NT2/D1 (cell line): ENCODE measurements around the gene LSM12.

Source experiments
- DNase-seq: peaks from one replicate; pipeline ENCODE4 v3.0.0-alpha.2; 2011; ENCODE audit warnings: low read depth, low spot score
- H3K27me3 ChIP-seq: 2 replicates; pipeline ENCODE4 v1.6.0; 2011; ENCODE audit warnings: mild to moderate bottlenecking; ENCODE audit not compliant: insufficient read length, insufficient read depth
- H3K36me3 ChIP-seq: 2 replicates; pipeline ENCODE4 v1.6.1; 2011; ENCODE audit warnings: mild to moderate bottlenecking, low read length, mixed read lengths; ENCODE audit not compliant: insufficient read depth, insufficient read length
- H3K4me1 ChIP-seq: 2 replicates; pipeline ENCODE4 v1.5.1; 2011; ENCODE audit not compliant: insufficient read depth, insufficient read length
- H3K4me3 ChIP-seq: 2 replicates; pipeline ENCODE4 v1.5.1; 2011; ENCODE audit warnings: low read depth; ENCODE audit not compliant: insufficient read length
- H3K9ac ChIP-seq: 2 replicates; pipeline ENCODE4 v1.6.0; 2011; ENCODE audit warnings: low read depth; ENCODE audit not compliant: insufficient read length
- H3K9me3 ChIP-seq: 2 replicates; pipeline ENCODE4 v1.5.1; 2011; ENCODE audit warnings: mild to moderate bottlenecking, low read length; ENCODE audit not compliant: insufficient read depth
- SUZ12 ChIP-seq: IDR thresholded peaks from 2 replicates; pipeline ENCODE4 v1.6.1; 2011; ENCODE audit not compliant: insufficient read length, insufficient read depth; ENCODE audit errors: extremely low read depth
- YY1 ChIP-seq: IDR thresholded peaks from 2 replicates; pipeline ENCODE4 v1.6.1; 2011; ENCODE audit not compliant: insufficient read length, insufficient read depth
- ZNF274 ChIP-seq: IDR thresholded peaks from 2 replicates; pipeline ENCODE4 v1.6.1; 2011; ENCODE audit warnings: mild to moderate bottlenecking, low read depth, low read length

The LSM12 gene

DNA sequence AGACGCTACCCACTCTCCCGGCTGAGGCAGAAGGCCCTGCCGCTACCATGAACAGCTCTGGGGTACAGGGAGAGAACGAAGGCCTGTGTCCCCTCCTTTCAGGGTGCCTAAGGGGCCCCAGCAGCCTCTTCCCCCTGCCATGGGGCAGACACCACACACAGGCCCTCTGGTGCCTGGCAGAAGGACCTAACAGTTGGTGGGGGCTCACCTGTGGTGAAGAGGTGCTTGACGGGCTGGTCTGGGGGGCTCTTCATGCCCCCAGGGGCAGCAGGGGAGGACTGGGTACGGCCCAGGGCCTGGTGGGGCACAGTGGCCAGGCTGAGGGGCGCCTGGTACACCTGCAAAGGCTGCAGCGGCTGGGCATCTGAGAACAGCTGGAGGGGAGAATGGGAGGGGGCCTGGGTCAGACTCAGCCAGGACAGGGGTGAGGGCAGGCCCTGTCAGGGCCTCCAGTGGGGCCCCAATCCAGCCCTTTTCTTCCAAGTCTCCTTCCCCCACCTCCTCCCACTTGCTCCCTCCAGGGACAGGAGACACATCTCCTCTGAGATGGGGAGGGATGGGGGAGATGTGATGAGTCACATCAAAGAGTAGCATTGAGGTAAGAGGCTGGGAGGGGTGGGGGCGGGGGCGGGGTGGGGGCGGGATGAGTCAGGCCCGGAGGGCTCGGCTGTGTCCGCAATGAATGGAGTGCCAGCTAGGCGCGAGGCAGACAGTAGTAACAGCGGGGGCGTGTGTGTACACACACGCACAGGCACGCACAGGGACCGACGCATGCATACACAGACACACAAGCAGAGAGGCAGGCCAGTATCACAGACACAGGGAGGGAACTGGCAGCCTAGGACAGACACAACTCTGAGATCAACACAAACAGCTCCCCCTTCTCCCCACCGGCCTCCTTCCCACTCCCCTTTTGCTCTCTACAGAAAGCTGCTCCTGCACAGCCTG, 20.2 kb upstream of the LSM12 start:
- Histone ChIP-seq H3K9ac (peak overlapping the region; percentile 76), H3K36me3 (peaks cover 64% of the 10 kb centered on the region)

DNA sequence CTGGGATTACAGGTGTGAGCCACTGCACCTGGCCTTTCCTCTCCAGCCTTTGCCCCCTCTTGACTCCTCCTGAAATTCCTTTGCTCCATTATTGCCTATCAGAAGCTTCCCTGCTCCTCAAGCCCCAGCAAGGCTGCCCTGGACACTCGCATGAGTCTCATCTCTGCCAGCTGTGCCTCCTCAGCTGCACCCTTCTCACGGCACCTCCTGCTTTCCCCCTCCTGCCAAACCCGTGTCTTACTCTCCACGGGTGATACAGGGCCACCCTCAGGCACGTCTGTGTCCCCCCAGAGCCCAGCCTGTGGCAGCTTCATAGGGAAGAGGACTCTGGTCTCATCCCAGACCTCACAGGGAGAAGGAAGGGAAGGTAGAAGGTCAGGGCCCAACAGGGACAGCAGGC, 19.4 kb upstream of the LSM12 start:
- Histone ChIP-seq H3K27me3 (no peaks in the 10 kb centered on the region), H3K9ac (peak overlapping the region; percentile 72), H3K36me3 (peaks cover 60% of the 10 kb centered on the region), H3K4me1 (peaks cover 51% of the 10 kb centered on the region), H3K9me3 (no peaks in the 10 kb centered on the region), H3K4me3 (no peak overlapping the region)
- TF ChIP-seq SUZ12, result no peak
- DNase-seq, result no peak

More for the DNA sequence above, 20.2 kb upstream of the LSM12 start:
- Histone ChIP-seq H3K27me3 (no peaks in the 10 kb centered on the region), H3K4me1 (peaks cover 50% of the 10 kb centered on the region), H3K4me3 (peak overlapping the region; percentile 19), H3K9me3 (no peaks in the 10 kb centered on the region)
- DNase-seq, result no peak
- TF ChIP-seq SUZ12, result no peak
- TF ChIP-seq ZNF274, result no peak
- no peak for TF ChIP-seq YY1

DNA sequence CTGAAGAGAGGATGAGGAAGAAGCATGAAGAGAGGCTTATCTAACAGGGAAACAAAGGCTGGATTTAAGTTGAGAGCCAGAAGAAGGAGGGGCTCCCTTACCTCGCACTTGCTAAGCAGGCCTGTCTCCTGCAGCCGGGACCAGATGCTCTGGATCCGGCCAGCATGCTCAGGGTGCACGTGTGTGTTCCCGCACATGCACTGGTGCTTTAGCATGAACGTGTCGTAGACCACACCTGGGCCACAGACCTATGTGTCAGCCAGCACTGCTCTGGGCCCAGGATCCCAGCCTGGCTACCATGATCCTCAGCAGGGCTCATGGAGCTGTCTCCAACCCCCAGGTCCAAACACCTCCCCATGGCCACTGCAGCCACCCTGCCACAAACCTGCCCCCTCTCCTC, 18.4 kb upstream of the LSM12 start:
- H3K36me3 ChIP-seq, result peaks cover 69% of the 10 kb centered on the region
- H3K9ac ChIP-seq, result peak overlapping the region; percentile 58
- H3K9me3 ChIP-seq, result no peaks in the 10 kb centered on the region
- no peak overlapping the region for H3K4me3 ChIP-seq
- H3K27me3 ChIP-seq, result no peaks in the 10 kb centered on the region
- DNase-seq, result no peak
- peaks cover 55% of the 10 kb centered on the region for H3K4me1 ChIP-seq
- no peak for TF ChIP-seq YY1
- TF ChIP-seq SUZ12, result no peak
- TF ChIP-seq ZNF274, result no peak

DNA sequence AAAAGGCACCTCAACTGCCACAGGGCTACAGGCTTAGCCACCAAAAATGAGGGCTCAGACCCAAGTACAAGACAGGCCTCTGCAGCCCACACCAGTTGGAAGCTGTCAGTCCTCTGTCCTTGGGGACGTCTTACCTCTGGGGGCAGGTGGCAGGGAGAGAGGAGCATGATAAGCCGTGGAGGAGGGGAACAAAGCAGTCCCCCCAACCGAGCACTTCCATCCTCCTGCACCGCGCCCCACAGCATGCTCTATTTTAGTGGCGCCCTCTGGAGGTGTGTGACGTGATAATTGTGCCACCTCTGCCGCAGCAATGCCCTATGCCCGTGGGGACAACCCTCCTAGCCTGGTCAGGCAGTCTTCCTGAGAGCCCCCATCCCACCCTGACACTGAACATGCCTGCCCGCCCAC, 17.7 kb upstream of the LSM12 start:
- TF ChIP-seq SUZ12 (no peak), YY1 (no peak), ZNF274 (no peak)
- peaks cover 71% of the 10 kb centered on the region for H3K36me3 ChIP-seq

DNA sequence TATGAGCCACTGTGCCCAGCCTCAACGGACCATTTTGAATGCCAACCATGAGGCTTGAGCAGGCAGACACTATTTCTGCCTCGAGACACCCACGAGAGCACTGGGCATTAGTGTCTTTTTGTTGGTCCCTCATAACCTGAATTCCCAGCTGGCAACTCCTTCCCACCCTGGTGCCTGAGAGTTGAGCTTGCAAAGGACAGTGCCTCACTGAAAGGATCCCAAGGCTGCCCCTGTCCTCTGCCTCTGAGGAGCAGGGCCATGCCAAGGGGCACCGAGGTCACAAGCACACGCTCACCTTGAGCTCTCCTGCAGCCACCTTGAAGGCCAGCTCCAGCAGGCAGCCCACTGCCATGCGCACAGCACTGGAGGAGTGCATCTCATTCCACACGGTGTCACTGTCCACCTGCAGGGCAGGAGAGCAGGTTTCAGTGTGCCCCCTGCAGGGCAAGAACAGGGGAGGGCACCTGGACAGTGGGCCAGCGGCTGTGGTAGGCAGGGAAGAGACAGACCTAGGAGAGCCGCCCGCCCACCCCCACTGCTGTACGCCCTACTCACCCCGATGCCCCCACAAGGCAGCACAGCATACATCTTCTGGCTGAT, 16.9 kb upstream of the LSM12 start:
- Histone ChIP-seq H3K4me3 (no peak overlapping the region), H3K36me3 (peaks cover 71% of the 10 kb centered on the region), H3K4me1 (peaks cover 48% of the 10 kb centered on the region), H3K9ac (peak overlapping the region; percentile 37), H3K27me3 (no peaks in the 10 kb centered on the region), H3K9me3 (no peaks in the 10 kb centered on the region)
- DNase-seq, result no peak
- TF ChIP-seq SUZ12 (no peak), YY1 (no peak), ZNF274 (no peak)

More for the DNA sequence above, 17.7 kb upstream of the LSM12 start:
- no peak for DNase-seq
- Histone ChIP-seq H3K4me1 (peaks cover 55% of the 10 kb centered on the region), H3K9me3 (no peaks in the 10 kb centered on the region), H3K27me3 (no peaks in the 10 kb centered on the region), H3K4me3 (no peak overlapping the region), H3K9ac (no peak overlapping the region)

DNA sequence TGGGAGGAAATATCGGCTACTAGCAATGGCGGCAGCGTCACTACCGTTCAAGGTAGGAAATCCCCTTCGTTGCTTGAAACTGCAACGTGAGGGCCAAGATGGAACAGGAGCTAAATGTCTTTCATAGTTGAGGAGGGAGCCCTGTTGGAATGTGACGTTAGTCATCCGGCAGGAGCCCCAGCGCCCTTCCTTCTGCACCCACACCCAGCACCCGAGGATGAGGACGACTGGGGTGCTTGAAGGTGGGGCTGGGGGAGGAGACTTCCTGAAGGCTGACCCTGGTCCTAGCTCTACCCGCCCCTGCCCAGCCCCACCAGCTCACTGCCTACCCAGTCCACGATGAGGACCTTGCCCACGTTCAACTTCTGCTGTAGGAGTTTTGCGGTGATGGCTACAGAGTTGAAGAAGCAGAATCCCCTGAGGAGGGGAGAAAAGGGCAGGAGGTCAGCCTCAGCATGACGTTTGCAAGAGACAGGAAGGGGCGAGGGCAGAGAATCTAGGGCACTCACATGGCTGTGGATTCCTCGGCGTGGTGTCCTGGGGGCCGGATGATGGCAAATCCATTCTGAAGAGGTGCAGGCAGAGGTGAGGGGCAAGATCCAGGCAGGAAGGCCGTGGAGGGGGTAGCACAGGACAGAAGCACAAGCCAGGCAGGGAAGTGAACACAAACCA, 15.9 kb upstream of the LSM12 start:
- peaks cover 78% of the 10 kb centered on the region for H3K36me3 ChIP-seq
- H3K9me3 ChIP-seq, result no peaks in the 10 kb centered on the region
- DNase-seq, result no peak
- H3K9ac ChIP-seq, result no peak overlapping the region
- H3K4me1 ChIP-seq, result peaks cover 41% of the 10 kb centered on the region
- H3K27me3 ChIP-seq, result no peaks in the 10 kb centered on the region
- TF ChIP-seq SUZ12, result no peak
- no peak for TF ChIP-seq ZNF274
- no peak for TF ChIP-seq YY1
- no peak overlapping the region for H3K4me3 ChIP-seq

DNA sequence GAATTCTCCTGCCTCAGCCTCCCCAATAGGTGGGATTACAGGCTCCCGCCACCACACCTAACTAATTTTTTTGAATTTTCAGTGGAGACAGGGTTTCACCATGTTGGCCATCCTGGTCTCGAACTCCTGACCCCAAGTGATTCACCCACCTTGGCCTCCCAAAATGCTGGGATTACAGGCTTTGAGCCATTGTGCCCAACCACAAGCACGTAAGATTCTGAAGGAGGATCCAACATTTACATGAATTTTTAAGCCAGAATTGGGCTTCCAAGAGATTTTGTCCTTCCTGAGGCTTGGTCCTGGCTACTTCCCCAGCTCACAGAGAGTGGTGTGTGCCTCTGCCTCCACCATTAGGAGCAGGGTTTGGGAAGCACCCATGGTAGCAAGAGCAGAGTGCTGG, 15.2 kb upstream of the LSM12 start:
- no peak overlapping the region for H3K4me3 ChIP-seq
- H3K9me3 ChIP-seq, result no peaks in the 10 kb centered on the region
- no peaks in the 10 kb centered on the region for H3K27me3 ChIP-seq
- DNase-seq, result no peak
- H3K9ac ChIP-seq, result no peak overlapping the region
- TF ChIP-seq SUZ12, result no peak
- H3K4me1 ChIP-seq, result peaks cover 42% of the 10 kb centered on the region
- H3K36me3 ChIP-seq, result peaks cover 85% of the 10 kb centered on the region
